Measurements from ENCODE around the gene THUMPD1.
"Not testable (repeated sequence)": the region's sequence is repeated elsewhere in the genome, so short reads cannot be mapped to it uniquely, and the experiment has no call there.

Gene THUMPD1

GRCh38 chr16:20741554-20742285 lies at the start of gene THUMPD1:
Gene THUMPD1, minus strand, starts transcription at chr16:20741818. Its CDS starts 79 bp downstream, at chr16:20741739.
- FAIRE-seq, result no peak

GRCh38 chr16:20789130-20789529 lies 47.5 kb upstream of the THUMPD1 start:
- FAIRE-seq, result no peak

GRCh38 chr16:20784204-20784603 lies 42.6 kb upstream of the THUMPD1 start:
- FAIRE-seq, result no peak

GRCh38 chr16:20782470-20782869 lies 40.9 kb upstream of the THUMPD1 start:
- no peak for FAIRE-seq

GRCh38 chr16:20781697-20782096 lies 40.1 kb upstream of the THUMPD1 start:
- FAIRE-seq, result no peak

GRCh38 chr16:20774703-20775362 lies 33.2 kb upstream of the THUMPD1 start:
- FAIRE-seq, result no peak

- FAIRE-seq, result no peak
Measured at GRCh38 chr16:20773679-20774078, 32.1 kb upstream of the THUMPD1 start.

GRCh38 chr16:20768818-20769217 lies 27.2 kb upstream of the THUMPD1 start:
- no peak for FAIRE-seq

- no peak for FAIRE-seq
Measured at GRCh38 chr16:20768121-20768520, 26.5 kb upstream of the THUMPD1 start.

GRCh38 chr16:20767577-20767976 lies 26.0 kb upstream of the THUMPD1 start:
- FAIRE-seq, result no peak

GRCh38 chr16:20766294-20766693 lies 24.7 kb upstream of the THUMPD1 start:
- FAIRE-seq, result no peak

GRCh38 chr16:20765732-20766131 lies 24.1 kb upstream of the THUMPD1 start:
- no peak for FAIRE-seq

- FAIRE-seq, result not testable (repeated sequence)
Measured at GRCh38 chr16:20764448-20764847, 22.8 kb upstream of the THUMPD1 start.

GRCh38 chr16:20763461-20764232 lies 22.0 kb upstream of the THUMPD1 start, which contains the start of gene ACSM3:
Gene ACSM3, plus strand, starts transcription at chr16:20764014. Its CDS starts 6,021 bp downstream, at chr16:20770035.
- peak; percentile 91 for FAIRE-seq

- FAIRE-seq, result no peak
Measured at GRCh38 chr16:20762404-20763123, 20.9 kb upstream of the THUMPD1 start.

GRCh38 chr16:20761175-20761574 lies 19.6 kb upstream of the THUMPD1 start:
- no peak for FAIRE-seq

- FAIRE-seq, result no peak
Measured at GRCh38 chr16:20760346-20760745, 18.7 kb upstream of the THUMPD1 start.

GRCh38 chr16:20755799-20756198 lies 14.2 kb upstream of the THUMPD1 start:
- not testable (repeated sequence) for FAIRE-seq

GRCh38 chr16:20755238-20755637 lies 13.6 kb upstream of the THUMPD1 start:
- no peak for FAIRE-seq

GRCh38 chr16:20753727-20754126 lies 12.1 kb upstream of the THUMPD1 start:
- no peak for FAIRE-seq

- no peak for FAIRE-seq
Measured at GRCh38 chr16:20750558-20750957, 8.9 kb upstream of the THUMPD1 start.

- FAIRE-seq, result no peak
Measured at GRCh38 chr16:20749474-20749873, 7.9 kb upstream of the THUMPD1 start.
